Neuronal stem cell (in vitro differentiated cells): Measurements from ENCODE around the gene UGT2B7.

Experiments used
- DNase-seq: peaks from one replicate; pipeline ENCODE4 v3.0.0-alpha.2; 2013; ENCODE audit warnings: low spot score
- H2AFZ ChIP-seq: one replicate; pipeline ENCODE4 v1.6.1; 2013; ENCODE audit warnings: mild to moderate bottlenecking, low read length, inconsistent platforms
- H2AK5ac ChIP-seq: 2 replicates; pipeline ENCODE4 v1.6.1; 2013; ENCODE audit warnings: low read depth, mild to moderate bottlenecking, inconsistent platforms, low read length, moderate library complexity, mixed read lengths
- H2BK120ac ChIP-seq: 2 replicates; pipeline ENCODE4 v1.6.1; 2013; ENCODE audit warnings: low read depth, mild to moderate bottlenecking, inconsistent platforms, low read length, moderate library complexity, mixed read lengths
- H2BK12ac ChIP-seq: one replicate; pipeline ENCODE4 v1.6.1; 2013; ENCODE audit warnings: low read length, inconsistent platforms
- H2BK15ac ChIP-seq: 2 replicates; pipeline ENCODE4 v1.6.1; 2013; ENCODE audit warnings: mild to moderate bottlenecking, low read length, inconsistent platforms, mixed read lengths
- H2BK5ac ChIP-seq: one replicate; pipeline ENCODE4 v1.6.1; 2013; ENCODE audit warnings: inconsistent platforms, mild to moderate bottlenecking, low read length, moderate library complexity
- H3K14ac ChIP-seq: one replicate; pipeline ENCODE4 v1.6.1; 2013; ENCODE audit warnings: low read length, inconsistent platforms
- H3K18ac ChIP-seq: 2 replicates; pipeline ENCODE4 v1.6.1; 2013; ENCODE audit warnings: low read length, inconsistent platforms
- H3K23ac ChIP-seq: 2 replicates; pipeline ENCODE4 v1.6.1; 2013; ENCODE audit warnings: low read depth, mild to moderate bottlenecking, mixed read lengths, low read length, inconsistent platforms; ENCODE audit not compliant: poor library complexity
- H3K27ac ChIP-seq: replicated peaks from 3 replicates; pipeline ENCODE4 v1.5.1; 2013; ENCODE audit warnings: low read length, inconsistent platforms
- H3K27me3 ChIP-seq, 3 experiments: 2 replicates each; pipeline ENCODE4 v1.6.1; 2013; ENCODE audit warnings: low read length in 3 of 3, mild to moderate bottlenecking in 2 of 3, inconsistent platforms in 1 of 3, low read depth in 1 of 3, mixed read lengths in 1 of 3, moderate library complexity in 1 of 3; ENCODE audit not compliant: control insufficient read depth in 3 of 3, insufficient read depth in 3 of 3
- H3K36me3 ChIP-seq, 2 donors: replicated peaks in 1 of 2; 2 replicates each; pipeline ENCODE4 v1.6.1; 2013; ENCODE audit warnings: low read length in 2 of 2; ENCODE audit not compliant: control insufficient read depth in 2 of 2, insufficient read depth in 2 of 2
- H3K4ac ChIP-seq: 2 replicates; pipeline ENCODE4 v1.6.1; 2013; ENCODE audit warnings: inconsistent platforms, mild to moderate bottlenecking, low read length, moderate library complexity
- H3K4me1 ChIP-seq, 2 donors: 1 replicate in 1 of 2; 2 replicates in 1 of 2; pipeline ENCODE4 v1.6.1; 2013; ENCODE audit warnings: low read length in 2 of 2, low read depth in 1 of 2; ENCODE audit not compliant: control insufficient read depth in 2 of 2, insufficient read depth in 1 of 2
- H3K4me2 ChIP-seq: one replicate; pipeline ENCODE4 v1.6.1; 2013; ENCODE audit warnings: mild to moderate bottlenecking, low read length, inconsistent platforms; ENCODE audit not compliant: insufficient read depth, poor library complexity, severe bottlenecking
- H3K4me3 ChIP-seq, 2 donors: 2 replicates each; pipeline ENCODE4 v1.5.1; 2013; ENCODE audit warnings: low read length in 2 of 2, mild to moderate bottlenecking in 2 of 2, inconsistent platforms in 1 of 2, moderate library complexity in 1 of 2
- H3K79me1 ChIP-seq: one replicate; pipeline ENCODE4 v1.6.1; 2013; ENCODE audit warnings: low read depth, mild to moderate bottlenecking, inconsistent platforms, low read length, moderate library complexity
- H3K9ac ChIP-seq: one replicate; pipeline ENCODE4 v1.6.1; 2013; ENCODE audit warnings: mild to moderate bottlenecking, low read depth, low read length, inconsistent platforms; ENCODE audit not compliant: poor library complexity
- H3K9me3 ChIP-seq, 2 donors: replicated peaks in 1 of 2; 2 replicates each; pipeline versions ENCODE3 to v1.6.1; 2013; ENCODE audit warnings: low read length in 2 of 2, mild to moderate bottlenecking in 2 of 2, inconsistent platforms in 1 of 2, low read depth in 1 of 2, mixed read lengths in 1 of 2, moderate library complexity in 1 of 2; ENCODE audit not compliant: control insufficient read depth in 2 of 2, insufficient read depth in 1 of 2
- H4K8ac ChIP-seq: one replicate; pipeline ENCODE4 v1.6.1; 2013; ENCODE audit warnings: low read depth, mild to moderate bottlenecking, inconsistent platforms, low read length, moderate library complexity
- H4K91ac ChIP-seq: one replicate; pipeline ENCODE4 v1.6.1; 2013; ENCODE audit warnings: low read length, low read depth, mild to moderate bottlenecking, inconsistent platforms; ENCODE audit not compliant: poor library complexity
- WGBS, 2 donors: extraction: QIAGEN DNeasy Blood & Tissue Kit; methylation state at CpG; one replicate each; pipeline ENCODE4 v1.1.7; 2013; ENCODE audit warnings: missing lambda C conversion rate in 2 of 2, mixed read lengths in 1 of 2; ENCODE audit not compliant: insufficient read length in 2 of 2, insufficient replicate concordance in 1 of 2; ENCODE audit errors: extremely low coverage in 2 of 2; 5-methylcytosine and 5-hydroxymethylcytosine counted together

The UGT2B7 gene

GRCh38 chr4:69056921-69057550 is 39.2 kb upstream of the UGT2B7 start:
- Histone ChIP-seq H3K4me2 (no peak overlapping the region), H3K23ac (no peak overlapping the region), H3K4ac (no peak overlapping the region), H2BK120ac (no peak overlapping the region), H2BK15ac (no peak overlapping the region), H2AK5ac (no peak overlapping the region), H3K4me3 (peak overlapping the region in 1 of 2 donors; percentile 29), H2BK12ac (no peak overlapping the region), H3K18ac (no peak overlapping the region), H2AFZ (peak overlapping the region; percentile 85), H3K14ac (no peak overlapping the region), H3K9me3 (no peaks in the 10 kb centered on the region), H3K27me3 (no peaks in the 10 kb centered on the region), H2BK5ac (no peak overlapping the region), H3K79me1 (no peaks in the 10 kb centered on the region), H3K36me3 (no peaks in the 10 kb centered on the region), H4K91ac (no peak overlapping the region), H3K9ac (no peak overlapping the region), H4K8ac (no peak overlapping the region), H3K27ac (peak overlapping the region; percentile 61), H3K4me1 (peaks cover 8 to 9% of the 10 kb centered on the region in 2 donors)
- no CpG with 5 or more reads among the region's 4 CpGs for WGBS, 2 donors
- DNase-seq, result no peak

GRCh38 chr4:69057620-69058409 is 38.5 kb upstream of the UGT2B7 start:
- H3K27ac ChIP-seq, result peak overlapping the region; percentile 61
- H3K36me3 ChIP-seq, result no peaks in the 10 kb centered on the region
- H3K9me3 ChIP-seq, result peaks cover 0 to 4% of the 10 kb centered on the region in 2 donors
- H3K27me3 ChIP-seq, result no peaks in the 10 kb centered on the region
- no peak overlapping the region for H2BK12ac ChIP-seq
- no peak overlapping the region for H3K4ac ChIP-seq
- no peak overlapping the region for H3K23ac ChIP-seq
- WGBS, 2 donors, result no CpG with 5 or more reads among the region's 5 CpGs
- DNase-seq, result peak; percentile 27
- H3K18ac ChIP-seq, result no peak overlapping the region
- peak overlapping the region; percentile 85 for H2AFZ ChIP-seq
- H4K91ac ChIP-seq, result no peak overlapping the region
- peaks cover 8 to 9% of the 10 kb centered on the region in 2 donors for H3K4me1 ChIP-seq
- no peak overlapping the region for H3K4me2 ChIP-seq
- no peak overlapping the region for H2BK120ac ChIP-seq
- H2BK15ac ChIP-seq, result no peak overlapping the region
- no peaks in the 10 kb centered on the region for H3K79me1 ChIP-seq
- no peak overlapping the region for H2BK5ac ChIP-seq
- no peak overlapping the region for H3K14ac ChIP-seq
- H3K4me3 ChIP-seq, result peak overlapping the region in 1 of 2 donors; percentile 29
- no peak overlapping the region for H3K9ac ChIP-seq
- H2AK5ac ChIP-seq, result no peak overlapping the region
- H4K8ac ChIP-seq, result no peak overlapping the region

GRCh38 chr4:69058410-69059059 is 37.7 kb upstream of the UGT2B7 start:
- Histone ChIP-seq H2BK12ac (no peak overlapping the region), H2BK5ac (no peak overlapping the region), H3K9me3 (peaks cover 0 to 4% of the 10 kb centered on the region in 2 donors), H2AFZ (peak overlapping the region; percentile 85), H4K8ac (no peak overlapping the region), H3K23ac (no peak overlapping the region), H3K27ac (peak overlapping the region; percentile 61), H3K36me3 (no peaks in the 10 kb centered on the region), H3K4ac (no peak overlapping the region), H2BK15ac (no peak overlapping the region), H2AK5ac (no peak overlapping the region), H3K4me1 (peaks cover 6 to 9% of the 10 kb centered on the region in 2 donors), H4K91ac (no peak overlapping the region), H3K4me3 (peak overlapping the region in 1 of 2 donors; percentile 29), H3K18ac (peak overlapping the region; percentile 40), H3K79me1 (no peaks in the 10 kb centered on the region), H3K14ac (no peak overlapping the region), H3K27me3 (no peaks in the 10 kb centered on the region), H2BK120ac (no peak overlapping the region), H3K4me2 (no peak overlapping the region), H3K9ac (no peak overlapping the region)
- WGBS, 2 donors, result no CpG with 5 or more reads among the region's 6 CpGs
- no peak for DNase-seq
